Loucy (cell line): ENCODE measurements around the gene PRPF18.

Experiments
- EZH2phosphoT487 ChIP-seq: fragments of 200-600 bp; IDR thresholded peaks from 2 replicates; pipeline ENCODE4 v1.6.1; 2018; ENCODE audit warnings: antibody characterized with exemption, mild to moderate bottlenecking, moderate library complexity, borderline replicate concordance
- TF ChIP-seq, protein P1 (sequence below): fragments of 200-600 bp; sonication (generic); conservative IDR thresholded peaks from 2 replicates; pipeline ENCODE4 v1.5.1; 2014; ENCODE audit warnings: mild to moderate bottlenecking, antibody characterized with exemption, low read length

DNA sequence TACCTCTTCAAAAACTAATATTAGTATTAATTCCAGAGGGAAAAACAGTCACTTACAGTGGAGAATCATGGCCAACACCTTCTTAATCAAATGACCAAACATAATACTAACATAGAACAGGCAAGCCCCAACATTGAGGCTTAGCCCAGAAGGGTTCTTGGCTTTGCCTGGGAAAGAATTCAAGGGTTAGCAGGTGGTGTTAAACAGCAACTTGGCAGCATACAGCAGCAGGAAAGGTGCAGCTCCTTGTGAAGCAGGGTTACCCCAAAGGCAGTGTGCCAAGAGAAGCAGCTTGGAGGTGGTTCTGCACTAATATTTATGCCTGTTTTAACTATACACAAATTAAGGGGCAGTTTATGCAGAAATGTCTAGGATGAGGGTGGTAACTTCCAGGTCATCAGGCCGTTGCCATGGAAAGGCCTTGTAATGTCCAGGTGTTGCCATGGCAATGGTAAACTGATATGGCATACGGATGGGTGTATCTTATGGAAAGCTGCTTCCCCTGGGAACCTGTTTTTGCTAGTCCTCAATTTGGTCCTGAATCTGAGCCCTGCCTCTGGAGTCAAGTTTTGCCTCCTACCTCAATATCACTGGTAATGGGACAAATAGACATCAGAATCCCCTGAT, 30.8 kb upstream of the PRPF18 start:
- TF ChIP-seq, protein P1, sequence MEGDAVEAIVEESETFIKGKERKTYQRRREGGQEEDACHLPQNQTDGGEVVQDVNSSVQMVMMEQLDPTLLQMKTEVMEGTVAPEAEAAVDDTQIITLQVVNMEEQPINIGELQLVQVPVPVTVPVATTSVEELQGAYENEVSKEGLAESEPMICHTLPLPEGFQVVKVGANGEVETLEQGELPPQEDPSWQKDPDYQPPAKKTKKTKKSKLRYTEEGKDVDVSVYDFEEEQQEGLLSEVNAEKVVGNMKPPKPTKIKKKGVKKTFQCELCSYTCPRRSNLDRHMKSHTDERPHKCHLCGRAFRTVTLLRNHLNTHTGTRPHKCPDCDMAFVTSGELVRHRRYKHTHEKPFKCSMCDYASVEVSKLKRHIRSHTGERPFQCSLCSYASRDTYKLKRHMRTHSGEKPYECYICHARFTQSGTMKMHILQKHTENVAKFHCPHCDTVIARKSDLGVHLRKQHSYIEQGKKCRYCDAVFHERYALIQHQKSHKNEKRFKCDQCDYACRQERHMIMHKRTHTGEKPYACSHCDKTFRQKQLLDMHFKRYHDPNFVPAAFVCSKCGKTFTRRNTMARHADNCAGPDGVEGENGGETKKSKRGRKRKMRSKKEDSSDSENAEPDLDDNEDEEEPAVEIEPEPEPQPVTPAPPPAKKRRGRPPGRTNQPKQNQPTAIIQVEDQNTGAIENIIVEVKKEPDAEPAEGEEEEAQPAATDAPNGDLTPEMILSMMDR, result no peak
- TF ChIP-seq EZH2phosphoT487, result no peak
